Measurements from ENCODE around the gene OXT.
"Not testable (repeated sequence)": the region's sequence is repeated elsewhere in the genome, so short reads cannot be mapped to it uniquely, and the experiment has no call there.

OXT gene

DNA sequence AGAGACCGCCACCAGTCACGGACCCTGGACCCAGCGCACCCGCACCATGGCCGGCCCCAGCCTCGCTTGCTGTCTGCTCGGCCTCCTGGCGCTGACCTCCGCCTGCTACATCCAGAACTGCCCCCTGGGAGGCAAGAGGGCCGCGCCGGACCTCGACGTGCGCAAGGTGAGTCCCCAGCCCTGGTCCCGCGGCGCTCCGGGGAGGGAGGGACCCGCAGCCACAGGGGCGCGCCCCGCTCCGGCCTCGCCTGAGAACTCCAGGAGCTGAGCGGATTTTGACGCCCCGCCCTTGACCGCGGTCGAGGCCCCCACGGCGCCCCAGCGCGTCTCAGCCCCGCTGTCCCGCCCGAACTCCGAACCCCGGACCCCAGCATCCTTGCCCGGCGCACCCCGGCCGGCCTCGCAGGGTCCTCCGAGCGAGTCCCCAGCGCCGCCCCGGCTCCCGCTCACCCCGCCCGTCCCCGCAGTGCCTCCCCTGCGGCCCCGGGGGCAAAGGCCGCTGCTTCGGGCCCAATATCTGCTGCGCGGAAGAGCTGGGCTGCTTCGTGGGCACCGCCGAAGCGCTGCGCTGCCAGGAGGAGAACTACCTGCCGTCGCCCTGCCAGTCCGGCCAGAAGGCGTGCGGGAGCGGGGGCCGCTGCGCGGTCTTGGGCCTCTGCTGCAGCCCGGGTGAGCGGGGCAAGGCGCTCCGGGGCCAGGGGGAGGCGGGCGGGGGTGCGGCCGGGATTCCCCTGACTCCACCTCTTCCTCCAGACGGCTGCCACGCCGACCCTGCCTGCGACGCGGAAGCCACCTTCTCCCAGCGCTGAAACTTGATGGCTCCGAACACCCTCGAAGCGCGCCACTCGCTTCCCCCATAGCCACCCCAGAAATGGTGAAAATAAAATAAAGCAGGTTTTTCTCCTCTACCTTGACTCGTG is at the start of gene OXT:
TSS of gene OXT (plus strand) at position 11 of the 920 bp plus-strand sequence. CDS start at position 47, 36 bp downstream.
- no peak for DNase-seq (ENCODE audit: low read depth)

DNA sequence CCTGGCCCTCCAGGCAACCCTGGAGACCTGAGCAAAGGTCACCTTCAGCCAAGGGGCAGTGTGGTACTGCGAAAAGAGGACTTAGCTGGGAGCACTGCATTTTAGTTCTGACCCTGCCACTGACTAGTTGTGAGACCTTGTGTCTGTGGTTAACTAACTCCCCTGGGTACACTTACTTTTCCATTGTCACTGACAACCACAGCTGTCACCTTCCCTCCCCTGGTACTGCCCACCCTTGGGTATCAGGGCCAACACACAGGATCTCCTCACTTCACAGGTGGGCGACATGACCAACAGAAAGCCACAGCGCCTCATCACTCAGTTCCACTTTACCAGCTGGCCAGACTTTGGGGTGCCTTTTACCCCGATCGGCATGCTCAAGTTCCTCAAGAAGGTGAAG is 49.6 kb upstream of the OXT start:
- DNase-seq (ENCODE audit: low read depth) = no peak

DNA sequence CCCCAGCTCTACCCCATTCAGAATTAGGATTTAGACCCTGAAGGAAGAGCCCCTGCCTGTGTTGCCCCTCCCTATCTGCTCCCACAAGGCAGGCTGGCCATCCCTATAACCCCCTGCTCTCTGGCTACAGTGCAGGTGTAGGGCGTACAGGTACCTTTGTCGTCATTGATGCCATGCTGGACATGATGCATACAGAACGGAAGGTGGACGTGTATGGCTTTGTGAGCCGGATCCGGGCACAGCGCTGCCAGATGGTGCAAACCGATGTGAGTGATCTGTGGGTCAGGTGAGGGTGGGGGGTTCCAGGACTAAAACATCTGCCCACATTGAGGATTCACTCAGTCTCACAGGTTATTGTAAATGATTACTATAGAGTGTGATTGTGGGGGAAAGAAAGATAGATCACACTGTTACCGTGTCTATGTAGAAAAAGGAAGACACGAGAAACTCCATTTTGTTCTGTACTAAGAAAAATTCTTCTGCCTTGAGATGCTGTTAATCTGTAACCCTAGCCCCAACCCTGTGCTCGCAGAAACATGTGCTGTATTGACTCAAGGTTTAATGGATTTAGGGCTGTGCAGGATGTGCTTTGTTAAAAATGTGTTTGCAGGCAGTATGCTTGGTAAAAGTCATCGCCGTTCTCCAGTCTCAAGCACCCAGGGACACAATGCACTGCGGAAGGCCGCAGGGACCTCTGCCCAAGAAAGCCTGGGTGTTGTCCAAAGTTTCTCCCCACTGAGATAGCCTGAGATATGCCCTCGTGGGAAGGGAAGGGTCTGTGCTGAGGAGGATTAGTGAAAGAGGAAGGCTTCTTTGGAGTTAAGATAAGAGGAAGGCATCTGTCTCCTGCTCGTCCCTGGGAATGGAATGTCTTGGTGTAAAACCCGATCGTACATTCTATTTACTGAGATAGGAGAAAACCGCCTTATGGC is 48.6 kb upstream of the OXT start:
- DNase-seq (ENCODE audit: low read depth) = not testable (repeated sequence)

DNA sequence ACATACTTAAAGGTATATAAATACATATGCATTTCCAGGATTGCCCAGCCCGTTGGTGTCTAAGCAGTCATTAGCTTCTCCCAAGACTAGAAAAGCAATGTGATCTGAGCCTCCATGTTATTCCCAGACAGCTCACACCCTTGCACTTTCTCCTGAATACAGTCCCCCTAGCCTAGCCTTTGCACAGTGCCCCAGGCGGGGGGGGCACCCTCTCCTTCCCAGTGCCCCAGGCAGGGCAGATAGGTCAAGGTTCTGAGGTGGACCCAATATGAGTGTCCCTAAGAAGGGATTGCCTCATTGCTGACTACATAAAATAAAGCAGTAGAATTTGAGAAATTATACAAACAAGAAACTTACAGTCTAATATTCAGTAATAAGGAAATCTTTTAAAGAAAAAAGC is 43.4 kb upstream of the OXT start:
- no peak for DNase-seq (ENCODE audit: low read depth)

DNA sequence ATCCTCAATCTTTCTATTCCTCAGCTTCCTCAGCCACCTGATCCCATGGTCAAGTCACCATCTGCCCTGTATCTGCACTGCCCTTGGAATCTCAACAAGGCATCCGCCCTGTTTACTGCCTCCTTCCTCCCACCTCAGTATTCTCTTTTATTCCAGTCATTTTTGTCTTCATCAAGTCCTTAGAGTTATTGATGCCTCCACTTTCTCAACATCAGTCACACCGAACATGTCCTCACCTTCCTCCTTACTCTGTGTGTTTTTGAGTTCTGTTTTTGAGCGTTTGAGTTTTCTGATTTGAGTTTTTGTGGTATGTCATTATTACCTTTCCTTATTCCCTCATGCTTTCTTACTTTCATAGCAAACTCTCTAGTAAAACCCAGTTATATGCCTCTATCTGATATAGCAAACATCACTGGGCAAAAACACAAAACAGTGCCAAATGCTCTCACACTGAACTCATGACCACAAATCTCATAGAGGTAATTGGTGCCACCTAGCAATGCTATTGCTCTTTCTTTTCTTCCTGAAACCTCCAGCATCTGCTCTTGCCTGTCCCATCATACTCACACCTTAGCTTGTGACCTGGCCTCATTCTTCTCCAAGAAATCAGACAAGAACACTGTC is 39.8 kb upstream of the OXT start:
- no peak for DNase-seq (ENCODE audit: low read depth)

DNA sequence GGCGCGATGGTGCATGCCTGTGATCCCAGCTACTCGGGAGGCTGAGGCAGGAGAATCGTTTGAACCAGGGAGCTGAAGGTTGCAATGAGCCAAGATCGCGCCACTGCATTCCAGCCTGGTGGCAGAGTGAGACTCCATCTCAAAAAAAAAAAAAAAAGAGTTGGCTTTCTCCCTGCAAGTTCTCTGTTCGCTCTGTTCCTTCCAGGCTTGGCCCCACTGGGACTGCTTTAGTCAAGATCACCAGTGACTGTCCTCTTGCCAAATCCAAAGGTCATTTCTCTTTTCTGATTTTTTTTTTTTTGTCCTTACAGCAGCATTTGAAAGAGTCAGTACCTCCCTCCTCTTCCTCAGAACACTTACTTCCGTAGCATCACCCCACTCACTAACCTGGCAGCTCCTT is 38.8 kb upstream of the OXT start:
- no peak for DNase-seq (ENCODE audit: low read depth)

DNA sequence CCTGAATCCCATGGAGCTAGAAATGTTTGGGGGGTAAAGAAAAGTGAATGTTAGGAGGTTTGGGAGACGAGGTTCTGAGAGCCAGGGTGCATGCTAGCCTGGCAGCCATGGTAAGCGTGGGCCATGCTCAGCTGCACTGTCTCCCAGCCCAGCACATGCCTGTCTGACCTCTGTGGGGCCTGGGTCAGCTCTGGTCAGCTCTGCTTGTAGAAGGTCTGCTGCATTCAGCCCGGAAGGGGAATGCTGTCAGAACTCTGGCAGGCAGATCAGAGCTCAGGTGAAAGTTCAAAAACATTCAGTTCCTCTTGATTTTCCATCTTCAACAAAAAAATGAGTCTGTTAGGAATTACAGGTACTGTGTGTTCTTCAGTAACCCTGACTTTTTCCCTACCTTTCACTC is 33.8 kb upstream of the OXT start:
- DNase-seq (ENCODE audit: low read depth) = no peak

DNA sequence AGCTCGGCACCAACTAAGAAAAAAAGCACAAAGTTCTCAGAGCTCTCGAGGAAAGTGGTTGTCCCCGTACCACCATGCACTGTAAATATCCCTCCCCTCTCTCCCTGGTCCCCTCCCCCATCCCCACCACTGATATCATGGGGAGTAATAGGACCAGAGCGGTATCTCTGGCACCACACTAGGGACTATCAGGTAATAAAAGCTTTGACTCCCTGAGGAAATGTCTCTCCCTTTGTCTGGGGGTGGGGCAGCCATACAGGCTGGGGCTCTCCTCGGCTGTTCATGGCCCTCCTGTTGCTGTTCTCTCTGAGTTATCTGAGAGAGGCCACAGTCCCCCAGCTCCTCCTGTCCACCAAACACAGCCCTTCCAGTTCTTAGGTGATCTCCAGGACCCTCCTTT is 33.0 kb upstream of the OXT start:
- no peak for DNase-seq (ENCODE audit: low read depth)

DNA sequence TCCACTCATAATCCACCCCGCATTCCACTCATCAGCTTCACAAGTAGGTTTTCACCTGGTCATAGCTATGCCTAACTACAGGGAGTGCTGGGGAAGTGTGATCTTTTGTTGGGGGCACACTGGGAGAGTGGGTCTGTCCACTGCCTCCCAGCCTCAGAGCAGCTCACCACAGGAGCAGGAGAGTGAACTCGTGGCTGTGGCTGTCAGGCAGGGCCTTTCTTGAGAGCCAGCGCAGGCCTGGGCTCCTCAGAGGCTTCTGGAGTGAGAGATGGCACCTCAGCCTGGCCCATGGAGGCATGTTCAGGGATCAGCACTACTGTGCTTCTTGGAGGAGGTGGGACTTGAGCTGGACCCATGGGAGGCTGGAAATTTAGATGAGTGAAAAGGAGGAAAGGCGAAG is 32.0 kb upstream of the OXT start:
- DNase-seq (ENCODE audit: low read depth) = no peak

DNA sequence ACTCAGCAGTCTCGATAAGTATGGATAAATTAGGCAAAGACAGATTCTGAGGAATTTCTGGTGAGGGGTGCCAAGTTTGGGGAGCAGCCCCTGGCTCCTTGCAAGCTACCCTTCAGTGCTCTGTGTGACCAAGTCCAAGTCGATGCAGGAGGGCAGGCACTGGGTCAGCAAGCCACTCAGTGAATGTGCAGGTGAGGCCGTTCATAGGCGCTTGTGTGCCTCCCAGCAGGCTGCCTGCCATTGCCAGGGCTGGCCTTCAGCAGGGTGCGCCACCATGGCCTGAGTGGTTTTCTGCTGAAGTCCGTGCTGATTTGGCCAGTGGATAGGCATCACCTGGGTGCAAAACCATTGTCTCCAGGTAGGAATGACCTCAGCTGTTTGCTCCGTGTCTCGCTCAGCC is 31.3 kb upstream of the OXT start:
- DNase-seq (ENCODE audit: low read depth) = no peak

DNA sequence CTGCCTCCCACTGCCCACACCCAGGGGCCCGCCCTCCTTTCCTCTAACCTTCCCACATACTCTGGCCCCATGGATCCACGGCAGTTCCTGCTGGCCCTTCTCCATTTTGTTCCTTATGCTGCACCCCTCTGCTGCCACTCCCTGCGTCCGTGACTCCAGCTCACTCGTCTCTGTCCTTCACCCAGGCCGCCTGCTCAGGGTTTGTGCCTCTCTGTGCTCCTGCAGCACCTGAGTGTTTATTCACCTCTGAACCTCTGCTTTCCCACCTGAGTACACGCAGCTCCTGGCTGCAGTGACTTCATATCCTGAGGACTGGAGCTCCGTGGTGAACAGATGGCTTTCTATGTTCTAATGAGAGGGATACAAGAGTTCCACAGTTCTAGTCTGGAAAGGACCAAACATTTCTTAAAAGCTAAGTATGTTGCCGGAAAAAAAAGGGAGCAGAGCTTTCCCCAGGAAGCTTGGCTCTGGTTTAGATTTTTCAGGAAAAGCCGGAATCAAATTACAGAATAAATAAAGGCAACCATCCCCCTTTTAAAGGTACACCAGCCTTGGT is 29.5 kb upstream of the OXT start:
- DNase-seq (ENCODE audit: low read depth) = no peak

DNA sequence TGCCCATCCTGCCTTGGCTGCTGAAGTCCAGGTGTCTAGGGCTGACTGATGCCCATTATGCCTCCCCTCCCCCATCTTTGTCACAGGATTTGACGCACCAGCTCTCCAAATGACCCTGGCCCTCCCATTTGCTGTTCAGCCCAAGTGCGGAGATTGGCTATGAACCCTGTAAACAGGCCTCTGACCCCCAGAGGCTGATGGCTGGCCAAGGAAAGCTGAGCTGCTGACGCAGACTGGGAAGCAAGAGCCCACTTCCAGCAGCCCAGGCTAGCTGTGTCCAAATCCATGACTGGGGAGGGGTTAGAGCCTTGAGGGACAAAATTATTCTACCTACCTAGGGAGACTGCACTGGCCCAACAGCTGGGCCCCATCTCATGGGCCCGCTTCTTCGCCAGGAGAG is 28.8 kb upstream of the OXT start:
- no peak for DNase-seq (ENCODE audit: low read depth)

DNA sequence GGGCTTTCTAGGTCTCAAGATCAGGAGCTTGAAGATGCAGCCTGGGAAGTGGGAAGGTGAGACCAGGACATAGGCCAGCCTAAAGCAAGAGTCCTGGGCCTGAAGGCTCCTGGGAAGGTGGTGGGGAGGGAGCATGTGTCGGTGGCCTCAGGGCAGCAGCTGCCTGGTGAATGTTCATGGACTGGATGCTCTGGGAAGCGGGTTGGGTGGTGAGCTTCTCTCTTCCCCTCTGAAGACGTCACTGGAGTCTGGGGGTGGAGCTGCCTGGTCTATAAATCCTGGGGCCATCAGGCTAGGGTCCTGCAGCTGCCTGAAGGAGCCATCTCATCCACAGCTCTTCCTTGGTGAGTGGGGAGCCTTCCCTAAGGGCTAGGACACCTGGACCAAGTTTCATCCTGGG is 28.1 kb upstream of the OXT start, which contains the start of gene GNRH2:
TSS of gene GNRH2 (plus strand) at position 301 of the 400 bp plus-strand sequence. CDS start 793 bp downstream, outside the sequence.
- no peak for DNase-seq (ENCODE audit: low read depth)

DNA sequence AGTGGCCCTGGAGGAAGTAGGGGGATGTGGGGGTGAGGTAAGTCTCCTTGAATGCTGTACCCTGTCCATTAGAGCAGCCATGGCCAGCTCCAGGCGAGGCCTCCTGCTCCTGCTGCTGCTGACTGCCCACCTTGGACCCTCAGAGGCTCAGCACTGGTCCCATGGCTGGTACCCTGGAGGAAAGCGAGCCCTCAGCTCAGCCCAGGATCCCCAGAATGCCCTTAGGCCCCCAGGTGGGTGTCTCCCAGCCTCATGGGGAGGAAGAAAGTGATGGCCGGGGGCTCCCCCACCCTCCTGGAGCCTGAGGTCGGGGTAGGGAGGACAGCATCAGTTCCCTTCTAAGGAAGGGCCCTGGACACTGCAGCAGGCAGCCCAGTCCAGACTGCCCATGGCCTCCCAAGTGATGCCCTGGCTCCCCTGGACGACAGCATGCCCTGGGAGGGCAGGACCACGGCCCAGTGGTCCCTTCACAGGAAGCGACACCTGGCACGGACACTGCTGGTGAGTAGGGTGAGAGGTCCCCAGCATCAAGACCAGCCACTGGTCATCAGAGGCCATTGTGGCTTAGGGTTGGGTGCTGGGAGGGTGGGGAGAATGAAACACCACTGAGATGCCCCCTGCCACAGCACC is 27.0 kb upstream of the OXT start:
- no peak for DNase-seq (ENCODE audit: low read depth)

DNA sequence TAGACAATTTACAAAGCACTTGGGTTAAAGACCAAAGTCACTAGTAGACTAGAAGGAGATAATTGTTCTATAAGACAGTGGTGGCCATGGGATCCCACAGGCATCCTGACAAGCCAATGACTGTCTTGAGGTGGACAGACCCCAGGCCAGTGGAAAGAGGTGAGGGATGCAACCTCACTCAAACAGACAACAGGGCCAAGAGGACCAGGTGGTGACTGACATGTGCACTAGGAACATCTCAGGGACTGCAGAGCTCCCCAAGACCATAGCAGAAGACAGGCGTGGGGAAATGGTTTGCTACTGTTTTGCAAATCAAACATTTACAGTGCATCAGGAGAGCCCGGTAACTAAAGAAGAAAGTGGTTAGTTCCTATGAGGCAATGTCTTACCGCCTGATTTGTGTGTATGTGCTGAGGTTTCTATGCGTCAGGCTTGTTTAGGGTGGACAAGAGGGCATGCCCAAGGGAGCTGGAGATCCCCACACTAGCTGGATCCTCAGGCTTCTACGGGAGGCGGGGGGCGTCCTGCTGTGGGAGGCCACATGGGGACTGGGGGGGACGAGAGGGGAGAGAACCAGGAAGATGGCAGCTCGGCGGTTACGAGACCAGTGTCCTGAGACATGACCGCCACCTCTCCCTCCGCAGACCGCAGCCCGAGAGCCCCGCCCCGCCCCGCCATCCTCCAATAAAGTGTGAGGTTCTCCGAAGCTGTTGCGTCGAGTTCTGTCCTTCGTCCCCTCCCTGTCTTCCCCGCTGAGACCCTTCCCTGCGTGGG is 26.2 kb upstream of the OXT start:
- DNase-seq (ENCODE audit: low read depth) = no peak

DNA sequence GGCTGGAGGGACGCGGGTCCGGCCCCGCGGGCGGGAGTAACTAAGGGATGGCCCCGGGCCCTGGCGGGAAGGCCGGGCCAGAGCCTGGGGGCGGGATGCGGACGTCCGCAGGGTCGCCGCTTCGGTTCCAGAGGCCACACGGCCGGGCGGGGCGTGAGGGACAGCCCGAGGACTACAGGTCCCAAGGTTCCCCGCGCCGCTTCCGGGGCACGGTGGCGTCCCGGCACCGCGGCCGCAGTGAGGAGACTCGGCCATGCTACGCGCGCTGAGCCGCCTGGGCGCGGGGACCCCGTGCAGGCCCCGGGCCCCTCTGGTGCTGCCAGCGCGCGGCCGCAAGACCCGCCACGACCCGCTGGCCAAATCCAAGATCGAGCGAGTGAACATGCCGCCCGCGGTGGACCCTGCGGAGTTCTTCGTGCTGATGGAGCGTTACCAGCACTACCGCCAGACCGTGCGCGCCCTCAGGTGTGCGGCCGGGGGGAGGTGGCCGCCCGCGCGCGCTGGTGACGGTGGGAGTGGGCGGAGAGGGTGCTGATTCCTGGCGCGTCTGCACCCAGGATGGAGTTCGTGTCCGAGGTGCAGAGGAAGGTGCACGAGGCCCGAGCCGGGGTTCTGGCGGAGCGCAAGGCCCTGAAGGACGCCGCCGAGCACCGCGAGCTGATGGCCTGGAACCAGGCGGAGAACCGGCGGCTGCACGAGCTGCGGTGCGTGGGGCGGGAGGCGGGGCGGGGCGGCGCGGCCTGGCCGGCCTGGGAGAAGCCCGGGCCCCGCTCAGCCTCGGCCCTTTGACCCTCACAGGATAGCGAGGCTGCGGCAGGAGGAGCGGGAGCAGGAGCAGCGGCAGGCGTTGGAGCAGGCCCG is 25.4 kb upstream of the OXT start, which contains the start of gene MRPS26:
TSS of gene MRPS26 (plus strand) at position 237 of the 861 bp plus-strand sequence. CDS start at position 254, 17 bp downstream.
- no peak for DNase-seq (ENCODE audit: low read depth)

DNA sequence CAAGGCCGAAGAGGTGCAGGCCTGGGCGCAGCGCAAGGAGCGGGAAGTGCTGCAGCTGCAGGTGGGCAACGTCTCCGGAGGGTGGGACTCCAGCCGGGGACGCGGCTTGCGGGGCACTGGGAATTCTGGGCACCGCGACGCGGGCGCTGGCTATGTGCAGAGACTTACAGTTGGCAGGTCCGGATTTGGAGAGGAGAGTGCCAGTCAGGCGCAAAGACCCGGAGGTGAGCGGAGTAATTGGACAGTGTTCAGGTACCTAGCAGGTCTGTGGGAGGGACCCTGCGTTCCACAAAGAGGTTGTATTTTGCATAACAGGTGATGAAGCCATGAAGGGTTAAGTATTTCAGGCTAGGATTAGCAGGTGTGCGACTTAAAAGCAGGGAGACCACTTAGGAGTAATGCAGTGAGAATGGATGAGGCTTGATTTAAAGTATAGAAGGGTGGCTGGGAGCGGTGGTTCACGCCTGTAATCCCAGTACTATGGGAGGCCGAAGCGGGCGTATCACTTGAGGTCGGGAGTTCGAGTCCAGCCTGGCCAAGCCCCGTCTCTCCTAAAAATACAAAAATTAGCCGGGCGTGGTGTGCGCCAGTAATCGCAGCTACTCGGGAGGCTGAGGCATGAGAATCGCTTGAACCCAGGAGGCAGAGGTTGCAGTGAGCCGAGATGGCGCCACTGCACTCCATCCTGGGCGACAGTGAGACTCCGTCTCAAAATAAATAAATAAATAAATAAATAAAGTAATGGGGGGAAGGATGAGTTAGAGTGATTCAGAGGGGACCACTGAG is 24.6 kb upstream of the OXT start:
- no peak for DNase-seq (ENCODE audit: low read depth)

DNA sequence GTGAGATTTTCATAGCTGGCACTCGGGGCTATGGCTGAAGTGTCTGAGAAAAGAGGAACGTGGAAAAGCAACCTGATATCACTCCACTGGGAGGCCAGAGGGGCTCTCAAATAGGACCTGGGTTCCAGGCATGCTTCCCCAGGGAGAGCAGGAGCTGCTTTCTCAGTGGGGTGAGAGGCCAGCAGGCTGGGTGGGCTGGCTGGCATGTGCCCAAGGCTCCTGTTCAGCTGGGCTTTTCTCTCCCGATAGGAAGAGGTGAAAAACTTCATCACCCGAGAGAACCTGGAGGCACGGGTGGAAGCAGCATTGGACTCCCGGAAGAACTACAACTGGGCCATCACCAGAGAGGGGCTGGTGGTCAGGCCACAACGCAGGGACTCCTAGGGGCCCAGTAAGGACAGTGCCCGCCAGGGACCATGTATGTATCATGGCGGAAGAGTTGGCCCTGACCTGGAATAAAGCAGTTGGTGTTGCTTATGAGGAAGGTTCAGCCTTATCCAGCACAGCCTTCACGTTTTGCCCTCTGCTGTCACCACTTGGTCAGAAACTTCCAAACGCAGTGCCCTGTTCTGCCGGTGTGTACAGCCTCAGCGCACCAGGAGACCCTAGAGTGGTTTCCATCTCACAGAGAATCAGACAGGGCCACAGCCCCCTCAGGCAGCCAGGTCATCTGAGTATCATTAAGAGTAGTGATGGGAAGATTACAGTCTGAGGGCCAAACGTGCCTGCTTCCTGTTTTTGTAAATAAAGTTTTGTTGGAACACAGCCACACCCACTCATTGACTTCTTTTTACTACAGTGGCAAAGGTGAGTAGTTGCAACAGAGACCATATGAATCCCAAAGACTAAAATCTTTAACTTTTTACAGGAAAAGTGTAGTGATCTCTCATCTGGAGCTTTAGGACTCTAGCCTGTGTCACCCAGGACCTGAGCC is 23.7 kb upstream of the OXT start:
- no peak for DNase-seq (ENCODE audit: low read depth)

Data from HS-5 (cell line).